H1 (cell line): Measurements from ENCODE around the gene DGKD. TPM values are rescaled to one million over a fixed set of nuclear protein-coding genes. Genes with fewer than 3 reads are reported as not detected.

ENCODE experiments used
- CHD2 ChIP-seq: IDR thresholded peaks from 2 replicates; pipeline ENCODE4 v1.6.1; 2012; ENCODE audit warnings: low read length, improper control_type of control experiment
- EP300 ChIP-seq, 2 experiments: IDR thresholded peaks; 1 replicate in 1 of 2; 2 replicates in 1 of 2; pipeline ENCODE4 v1.6.1; 2011 to 2012; ENCODE audit warnings: low read depth in 2 of 2, low read length in 2 of 2, mild to moderate bottlenecking in 2 of 2, borderline replicate concordance in 1 of 2, inconsistent platforms in 1 of 2, moderate library complexity in 1 of 2
- KDM4A ChIP-seq: IDR thresholded peaks from one replicate; pipeline ENCODE4 v1.7.1; 2012; ENCODE audit warnings: low read depth, mild to moderate bottlenecking, moderate library complexity, low read length, inconsistent platforms; ENCODE audit not compliant: severe bottlenecking
- polyA plus RNA-seq, 7 experiments: library from polyadenylated mRNA; depleted of rRNA in 3 of 7; stranded (reverse) in 5 of 7; unstranded in 2 of 7; fragments of >200 nt in 5 of 7; fragments of 200-250 nt in 2 of 7; gene quantifications; 1 replicate in 5 of 7; 2 replicates in 1 of 7; 4 replicates in 1 of 7; pipeline versions ENCODE4 v1.2.1 to v1.2.3, GENCODE V29; 2011 to 2013; ENCODE audit warnings: missing spikeins in 2 of 7, mixed read lengths in 2 of 7
- total RNA-seq: library from RNA; stranded (reverse); fragmentation: NEBNext Ultra II Directional; extraction: Animal tissue kit (Norgen Biotek cat#: 25700); gene quantifications from 2 replicates; pipeline ENCODE4 v1.2.1, GENCODE V29; 2021
- TF ChIP-seq, protein P1 (sequence below): fragments of 300-600 bp; sonication (generic); IDR thresholded peaks from 2 replicates; pipeline ENCODE4 v1.7.1; 2012; ENCODE audit warnings: low read length, moderate library complexity, mild to moderate bottlenecking, inconsistent platforms; ENCODE audit not compliant: insufficient replicate concordance

Gene DGKD
- total and polyA plus RNA-seq, 2 of the 8 experiments (the other 6 are each of a cell fraction or from before 2014, with no cell fraction given): 7.7 to 30.9 TPM

DNA sequence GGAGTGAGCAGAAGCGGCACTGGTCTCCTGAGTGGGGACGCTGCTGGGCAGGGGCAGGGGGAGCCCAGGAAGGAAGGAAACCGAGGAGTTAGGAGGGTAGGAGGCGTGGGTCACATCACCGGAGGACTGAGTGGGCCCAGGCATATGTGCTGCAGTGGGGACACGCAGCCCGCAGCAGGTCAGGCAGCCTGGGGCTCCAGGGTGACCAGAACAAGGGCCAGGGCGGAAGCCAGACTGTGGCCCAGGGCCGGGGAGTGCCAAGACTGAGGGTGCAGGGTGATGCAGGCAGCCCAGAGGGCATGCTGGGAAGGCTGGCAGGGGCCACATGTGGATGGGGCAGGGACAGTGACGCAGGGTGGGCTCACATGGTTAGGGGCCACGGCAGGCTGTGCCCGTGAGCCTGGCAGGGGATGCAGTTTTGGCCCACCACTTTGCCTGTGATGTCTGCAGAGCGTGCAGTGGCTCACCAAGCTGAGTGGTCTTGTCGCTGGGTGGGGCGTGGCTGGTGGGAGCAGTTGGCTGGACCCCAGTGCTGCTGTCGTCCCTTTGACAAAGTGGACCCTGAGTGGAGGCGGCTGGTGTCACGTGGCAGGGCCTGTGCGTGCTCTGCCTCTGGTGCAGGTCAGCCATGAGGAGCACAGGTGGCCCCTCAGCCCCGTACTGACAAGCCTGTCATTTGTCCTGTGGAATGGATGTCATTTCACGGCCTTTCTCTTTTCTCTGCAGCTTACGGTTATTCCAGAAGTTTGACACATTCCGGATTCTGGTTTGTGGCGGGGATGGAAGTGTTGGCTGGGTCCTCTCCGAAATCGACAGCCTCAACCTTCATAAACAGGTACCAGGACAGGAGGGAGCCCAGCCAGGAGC is 87.1 kb downstream of the DGKD start (continued):
- TF ChIP-seq, protein P1, sequence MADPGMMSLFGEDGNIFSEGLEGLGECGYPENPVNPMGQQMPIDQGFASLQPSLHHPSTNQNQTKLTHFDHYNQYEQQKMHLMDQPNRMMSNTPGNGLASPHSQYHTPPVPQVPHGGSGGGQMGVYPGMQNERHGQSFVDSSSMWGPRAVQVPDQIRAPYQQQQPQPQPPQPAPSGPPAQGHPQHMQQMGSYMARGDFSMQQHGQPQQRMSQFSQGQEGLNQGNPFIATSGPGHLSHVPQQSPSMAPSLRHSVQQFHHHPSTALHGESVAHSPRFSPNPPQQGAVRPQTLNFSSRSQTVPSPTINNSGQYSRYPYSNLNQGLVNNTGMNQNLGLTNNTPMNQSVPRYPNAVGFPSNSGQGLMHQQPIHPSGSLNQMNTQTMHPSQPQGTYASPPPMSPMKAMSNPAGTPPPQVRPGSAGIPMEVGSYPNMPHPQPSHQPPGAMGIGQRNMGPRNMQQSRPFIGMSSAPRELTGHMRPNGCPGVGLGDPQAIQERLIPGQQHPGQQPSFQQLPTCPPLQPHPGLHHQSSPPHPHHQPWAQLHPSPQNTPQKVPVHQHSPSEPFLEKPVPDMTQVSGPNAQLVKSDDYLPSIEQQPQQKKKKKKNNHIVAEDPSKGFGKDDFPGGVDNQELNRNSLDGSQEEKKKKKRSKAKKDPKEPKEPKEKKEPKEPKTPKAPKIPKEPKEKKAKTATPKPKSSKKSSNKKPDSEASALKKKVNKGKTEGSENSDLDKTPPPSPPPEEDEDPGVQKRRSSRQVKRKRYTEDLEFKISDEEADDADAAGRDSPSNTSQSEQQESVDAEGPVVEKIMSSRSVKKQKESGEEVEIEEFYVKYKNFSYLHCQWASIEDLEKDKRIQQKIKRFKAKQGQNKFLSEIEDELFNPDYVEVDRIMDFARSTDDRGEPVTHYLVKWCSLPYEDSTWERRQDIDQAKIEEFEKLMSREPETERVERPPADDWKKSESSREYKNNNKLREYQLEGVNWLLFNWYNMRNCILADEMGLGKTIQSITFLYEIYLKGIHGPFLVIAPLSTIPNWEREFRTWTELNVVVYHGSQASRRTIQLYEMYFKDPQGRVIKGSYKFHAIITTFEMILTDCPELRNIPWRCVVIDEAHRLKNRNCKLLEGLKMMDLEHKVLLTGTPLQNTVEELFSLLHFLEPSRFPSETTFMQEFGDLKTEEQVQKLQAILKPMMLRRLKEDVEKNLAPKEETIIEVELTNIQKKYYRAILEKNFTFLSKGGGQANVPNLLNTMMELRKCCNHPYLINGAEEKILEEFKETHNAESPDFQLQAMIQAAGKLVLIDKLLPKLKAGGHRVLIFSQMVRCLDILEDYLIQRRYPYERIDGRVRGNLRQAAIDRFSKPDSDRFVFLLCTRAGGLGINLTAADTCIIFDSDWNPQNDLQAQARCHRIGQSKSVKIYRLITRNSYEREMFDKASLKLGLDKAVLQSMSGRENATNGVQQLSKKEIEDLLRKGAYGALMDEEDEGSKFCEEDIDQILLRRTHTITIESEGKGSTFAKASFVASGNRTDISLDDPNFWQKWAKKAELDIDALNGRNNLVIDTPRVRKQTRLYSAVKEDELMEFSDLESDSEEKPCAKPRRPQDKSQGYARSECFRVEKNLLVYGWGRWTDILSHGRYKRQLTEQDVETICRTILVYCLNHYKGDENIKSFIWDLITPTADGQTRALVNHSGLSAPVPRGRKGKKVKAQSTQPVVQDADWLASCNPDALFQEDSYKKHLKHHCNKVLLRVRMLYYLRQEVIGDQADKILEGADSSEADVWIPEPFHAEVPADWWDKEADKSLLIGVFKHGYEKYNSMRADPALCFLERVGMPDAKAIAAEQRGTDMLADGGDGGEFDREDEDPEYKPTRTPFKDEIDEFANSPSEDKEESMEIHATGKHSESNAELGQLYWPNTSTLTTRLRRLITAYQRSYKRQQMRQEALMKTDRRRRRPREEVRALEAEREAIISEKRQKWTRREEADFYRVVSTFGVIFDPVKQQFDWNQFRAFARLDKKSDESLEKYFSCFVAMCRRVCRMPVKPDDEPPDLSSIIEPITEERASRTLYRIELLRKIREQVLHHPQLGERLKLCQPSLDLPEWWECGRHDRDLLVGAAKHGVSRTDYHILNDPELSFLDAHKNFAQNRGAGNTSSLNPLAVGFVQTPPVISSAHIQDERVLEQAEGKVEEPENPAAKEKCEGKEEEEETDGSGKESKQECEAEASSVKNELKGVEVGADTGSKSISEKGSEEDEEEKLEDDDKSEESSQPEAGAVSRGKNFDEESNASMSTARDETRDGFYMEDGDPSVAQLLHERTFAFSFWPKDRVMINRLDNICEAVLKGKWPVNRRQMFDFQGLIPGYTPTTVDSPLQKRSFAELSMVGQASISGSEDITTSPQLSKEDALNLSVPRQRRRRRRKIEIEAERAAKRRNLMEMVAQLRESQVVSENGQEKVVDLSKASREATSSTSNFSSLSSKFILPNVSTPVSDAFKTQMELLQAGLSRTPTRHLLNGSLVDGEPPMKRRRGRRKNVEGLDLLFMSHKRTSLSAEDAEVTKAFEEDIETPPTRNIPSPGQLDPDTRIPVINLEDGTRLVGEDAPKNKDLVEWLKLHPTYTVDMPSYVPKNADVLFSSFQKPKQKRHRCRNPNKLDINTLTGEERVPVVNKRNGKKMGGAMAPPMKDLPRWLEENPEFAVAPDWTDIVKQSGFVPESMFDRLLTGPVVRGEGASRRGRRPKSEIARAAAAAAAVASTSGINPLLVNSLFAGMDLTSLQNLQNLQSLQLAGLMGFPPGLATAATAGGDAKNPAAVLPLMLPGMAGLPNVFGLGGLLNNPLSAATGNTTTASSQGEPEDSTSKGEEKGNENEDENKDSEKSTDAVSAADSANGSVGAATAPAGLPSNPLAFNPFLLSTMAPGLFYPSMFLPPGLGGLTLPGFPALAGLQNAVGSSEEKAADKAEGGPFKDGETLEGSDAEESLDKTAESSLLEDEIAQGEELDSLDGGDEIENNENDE: no peak
- TF ChIP-seq CHD2: no peak
- TF ChIP-seq KDM4A: no peak
- TF ChIP-seq EP300 (IDR thresholded peaks at IDR 0.05; ENCODE audit: borderline replicate concordance in 1 of 2, low read depth in 2 of 2, low read length in 2 of 2): no peak
